ENCODE measurements around the gene KCNE4.

Gene KCNE4, protein sequence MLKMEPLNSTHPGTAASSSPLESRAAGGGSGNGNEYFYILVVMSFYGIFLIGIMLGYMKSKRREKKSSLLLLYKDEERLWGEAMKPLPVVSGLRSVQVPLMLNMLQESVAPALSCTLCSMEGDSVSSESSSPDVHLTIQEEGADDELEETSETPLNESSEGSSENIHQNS

GRCh38 chr2:223051693-223052289 lies at the start of gene KCNE4:
Gene KCNE4 (plus strand): TSS chr2:223052190. CDS start chr2:223052831, 641 bp downstream.
- no peak for DNase-seq

- no peak for DNase-seq
Observed at GRCh38 chr2:223003191-223003590, 48.8 kb upstream of the KCNE4 start.

DNA sequence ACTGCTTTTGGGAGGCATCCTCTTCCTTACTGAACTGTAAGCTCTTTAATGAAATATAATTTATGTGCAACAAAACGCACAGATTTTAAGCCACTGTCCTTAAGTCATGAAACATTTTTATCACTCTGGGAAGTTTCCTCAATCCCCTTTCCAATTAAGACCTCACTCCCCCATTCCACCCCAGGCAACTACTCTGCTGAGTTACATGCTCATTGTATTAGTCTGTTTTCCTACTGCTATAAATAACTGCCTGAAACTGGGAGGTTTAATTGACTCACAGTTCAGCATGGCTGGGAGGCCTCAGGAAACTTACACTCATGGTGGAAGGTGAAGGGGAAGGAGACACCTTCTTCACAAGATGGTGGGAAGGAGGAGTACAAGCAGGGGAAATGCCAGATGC lies 46.5 kb upstream of the KCNE4 start:
- DNase-seq: no peak

- DNase-seq: no peak
Observed at GRCh38 chr2:223007531-223007930, 44.5 kb upstream of the KCNE4 start.

GRCh38 chr2:223008162-223008561 lies 43.8 kb upstream of the KCNE4 start:
- no peak for DNase-seq

- DNase-seq: no peak
Observed at GRCh38 chr2:223008956-223009355, 43.0 kb upstream of the KCNE4 start.

GRCh38 chr2:223010641-223011040 lies 41.3 kb upstream of the KCNE4 start:
- DNase-seq: no peak

DNA sequence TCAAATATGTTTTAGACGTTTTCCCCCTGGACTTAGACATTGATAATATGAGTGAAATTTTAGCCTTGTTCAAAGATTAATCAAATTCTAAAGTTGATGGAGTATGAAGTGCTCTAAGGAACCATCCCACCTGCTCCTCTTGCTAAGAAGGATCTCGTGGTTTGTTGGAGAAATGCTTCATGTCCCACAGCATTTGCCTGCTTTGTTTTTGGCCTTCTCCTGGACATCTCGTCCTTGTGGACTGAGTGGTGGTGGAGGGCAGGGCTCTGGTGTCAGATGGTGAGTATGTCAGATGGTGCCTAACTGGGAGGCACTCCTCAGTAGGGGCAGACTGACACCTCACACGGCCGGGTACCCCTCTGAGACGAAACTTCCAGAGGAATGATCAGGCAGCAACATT lies 39.7 kb upstream of the KCNE4 start:
- no peak for DNase-seq

DNA sequence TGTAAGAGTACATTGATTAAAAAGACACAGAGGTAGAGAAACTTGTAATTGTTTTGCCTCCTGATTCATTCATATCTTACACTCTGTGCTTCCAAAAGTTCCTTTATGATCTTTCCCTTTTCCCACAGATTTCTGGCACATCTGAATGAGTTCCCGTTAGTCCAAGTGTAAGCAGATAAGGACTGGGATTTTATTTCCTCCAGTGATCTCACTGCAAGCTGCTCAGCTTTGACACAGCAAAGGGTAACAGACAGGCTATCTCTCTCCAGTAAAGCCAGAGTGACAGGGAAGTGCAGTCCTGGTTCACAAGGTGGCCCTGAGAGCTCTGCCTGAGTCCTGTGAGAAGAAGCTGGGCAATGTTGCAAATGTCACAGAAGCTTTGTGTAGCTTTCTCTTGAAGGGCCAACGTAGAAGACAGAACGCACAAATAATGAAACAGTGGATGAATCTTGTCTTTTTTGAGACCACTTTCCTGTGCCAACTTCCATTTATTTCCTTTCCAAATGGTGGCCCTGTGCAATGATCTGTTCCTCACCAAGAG lies 32.5 kb upstream of the KCNE4 start:
- no peak for DNase-seq

- no peak for DNase-seq
Observed at GRCh38 chr2:223019987-223020717, 31.8 kb upstream of the KCNE4 start.

GRCh38 chr2:223020971-223021675 lies 30.9 kb upstream of the KCNE4 start:
- DNase-seq: no peak

- DNase-seq: peak; percentile 84
Observed at GRCh38 chr2:223026357-223027110, 25.5 kb upstream of the KCNE4 start.

- DNase-seq: peak; percentile 3
Observed at GRCh38 chr2:223027442-223027841, 24.5 kb upstream of the KCNE4 start.

- no peak for DNase-seq
Observed at GRCh38 chr2:223029287-223029686, 22.7 kb upstream of the KCNE4 start.

- no peak for DNase-seq
Observed at GRCh38 chr2:223032187-223033142, 19.5 kb upstream of the KCNE4 start.

DNA sequence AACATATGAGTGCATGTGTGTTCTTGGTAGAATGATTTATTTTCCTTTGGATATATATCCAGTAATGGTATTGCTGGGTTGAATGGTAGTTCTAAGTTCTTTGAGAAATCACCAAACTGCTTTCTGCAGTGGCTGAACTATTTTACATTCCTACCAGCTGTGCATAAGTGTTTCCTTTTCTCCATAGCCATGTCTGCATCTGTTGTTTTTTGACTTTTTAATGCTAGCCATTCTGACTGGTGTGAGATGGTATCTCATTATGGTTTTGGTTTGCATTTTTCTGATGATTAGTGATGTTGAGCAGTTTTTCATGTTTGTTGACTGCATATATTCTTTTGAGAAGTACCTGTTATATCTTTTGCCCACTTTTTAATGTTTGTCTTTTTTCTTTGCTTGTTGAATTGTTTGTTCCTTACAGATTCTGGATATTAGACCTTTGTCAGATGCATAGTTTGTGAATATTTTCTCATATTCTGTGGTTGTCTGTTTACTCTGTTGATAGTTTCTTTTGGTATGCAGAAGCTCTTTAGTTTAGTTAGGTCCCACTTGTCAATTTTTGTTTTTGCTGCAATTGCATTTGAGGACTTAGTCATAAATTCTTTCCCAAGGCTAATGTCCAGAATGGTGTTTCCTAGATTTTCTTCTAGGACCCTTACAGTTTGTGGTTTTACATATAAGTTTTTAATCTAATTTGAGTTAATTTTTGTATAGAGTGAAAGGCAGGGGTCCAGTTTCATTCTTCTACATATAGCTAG lies 17.6 kb upstream of the KCNE4 start:
- no peak for DNase-seq

DNA sequence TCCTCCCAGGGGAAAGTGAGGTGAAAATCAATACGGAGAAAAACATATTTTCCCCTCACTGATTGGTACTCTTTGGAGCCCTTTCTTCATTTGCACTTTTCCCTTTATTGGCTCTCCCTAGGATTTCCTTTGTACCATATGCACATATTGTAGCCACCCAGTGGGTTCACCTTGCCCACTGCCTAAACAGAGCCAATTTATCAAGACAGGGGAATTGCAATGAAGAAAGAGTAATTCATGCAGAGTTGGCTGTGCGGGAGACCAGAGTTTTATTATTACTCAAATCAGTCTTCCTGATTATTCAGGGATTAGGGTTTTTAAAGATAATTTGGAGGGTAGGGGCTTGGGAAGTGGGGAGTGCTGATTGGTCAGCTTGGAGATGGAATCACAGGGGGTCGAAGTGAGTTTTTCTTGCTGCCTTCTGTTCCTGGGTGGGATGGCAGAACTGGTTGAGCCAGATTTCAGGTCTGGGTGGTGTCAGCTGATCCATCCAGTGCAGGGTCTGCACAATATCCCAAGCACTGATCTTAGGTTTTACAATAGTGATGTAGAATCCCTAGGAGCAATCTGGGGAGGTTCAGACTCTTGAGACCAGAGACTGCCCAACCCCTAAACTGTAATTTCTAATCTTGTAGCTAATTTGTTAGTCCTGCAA lies 15.1 kb upstream of the KCNE4 start:
- DNase-seq: no peak

DNA sequence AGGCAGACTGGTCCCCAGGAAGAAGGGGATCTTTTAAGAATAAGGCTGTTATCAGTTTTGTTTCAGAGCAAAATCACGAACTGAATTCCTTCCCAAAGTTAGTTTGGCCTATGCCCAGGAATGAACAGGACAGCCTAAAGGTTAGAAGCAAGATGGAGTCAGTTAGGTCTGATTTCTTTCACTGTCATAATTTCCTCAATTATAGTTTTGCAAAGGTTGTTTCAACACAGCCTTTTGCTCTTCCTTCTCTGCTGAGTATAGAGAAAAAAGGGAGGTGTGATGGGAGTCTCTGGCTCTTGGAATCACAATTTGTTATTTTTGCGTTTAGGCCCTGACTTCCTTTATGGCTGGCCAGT lies 14.6 kb upstream of the KCNE4 start:
- DNase-seq: no peak

DNA sequence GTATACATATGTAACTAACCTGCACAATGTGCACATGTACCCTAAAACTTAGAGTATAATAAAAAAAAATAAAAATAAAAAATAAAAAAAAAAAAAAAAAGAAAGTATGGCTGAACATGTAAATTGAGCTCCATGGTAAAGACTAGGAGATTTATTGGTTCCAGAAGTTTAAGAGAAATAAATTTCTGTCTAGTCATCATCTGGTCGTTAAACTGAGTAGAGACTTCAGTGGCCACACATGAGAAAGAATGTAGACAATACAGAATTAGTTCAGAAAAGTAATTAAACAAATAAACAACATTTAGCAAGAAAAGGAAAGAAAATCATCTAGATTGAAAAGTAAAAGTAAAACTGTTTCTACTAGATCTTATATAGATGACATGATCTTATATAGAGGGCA lies 12.4 kb upstream of the KCNE4 start:
- no peak for DNase-seq

DNA sequence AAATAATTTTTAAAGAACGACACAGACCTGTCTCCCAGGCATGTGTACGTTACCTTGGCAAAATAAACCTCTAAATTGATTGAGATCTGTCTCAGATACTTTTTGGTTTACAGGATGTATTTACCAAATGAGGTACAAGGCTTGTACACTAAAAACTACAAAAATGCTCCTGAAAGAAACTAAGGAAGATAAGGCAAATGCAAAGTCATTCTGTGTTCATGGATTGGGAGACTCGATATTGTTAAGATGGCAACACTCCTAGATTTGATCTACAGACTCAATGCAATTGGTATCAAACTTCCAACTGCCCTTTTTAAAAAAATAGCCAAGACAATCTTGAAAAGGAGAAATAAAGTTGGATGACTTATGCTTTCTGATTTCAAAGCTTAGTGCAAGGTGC lies 11.5 kb upstream of the KCNE4 start:
- no peak for DNase-seq

All from NCI-H2029 (cell line).